AG09319 (cell line): Measurements from ENCODE around the gene DHX57.

Experiments used
- DNase-seq: peaks from one replicate; pipeline ENCODE4 v3.0.0-alpha.2; 2010; ENCODE audit warnings: low read depth; ENCODE audit errors: extremely low read depth
- CTCF ChIP-seq: IDR thresholded peaks from 2 replicates; pipeline ENCODE4 v1.5.1; 2011; ENCODE audit warnings: low read depth, mild to moderate bottlenecking, inconsistent platforms, low read length, moderate library complexity

Gene DHX57

DNA sequence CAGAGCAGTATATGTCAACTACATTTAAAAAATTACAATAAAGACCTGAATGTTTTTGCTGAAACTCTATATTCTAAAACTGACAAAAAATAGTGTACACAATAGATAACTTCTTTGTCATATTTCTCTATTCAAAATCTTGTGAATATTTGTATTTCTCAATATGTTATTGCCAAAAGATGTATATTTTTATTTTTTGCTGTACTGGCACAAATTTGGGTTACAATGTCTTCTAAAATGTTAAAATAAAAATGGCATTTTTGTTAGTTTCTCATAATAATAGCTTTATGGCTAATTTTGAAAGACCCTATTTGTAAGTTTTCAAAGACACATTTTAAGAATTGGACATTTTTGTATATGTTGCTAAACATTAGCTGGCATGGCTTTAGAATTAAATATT, 13.3 kb upstream of the DHX57 start:
- DNase-seq: no peak
- no peak for TF ChIP-seq CTCF

DNA sequence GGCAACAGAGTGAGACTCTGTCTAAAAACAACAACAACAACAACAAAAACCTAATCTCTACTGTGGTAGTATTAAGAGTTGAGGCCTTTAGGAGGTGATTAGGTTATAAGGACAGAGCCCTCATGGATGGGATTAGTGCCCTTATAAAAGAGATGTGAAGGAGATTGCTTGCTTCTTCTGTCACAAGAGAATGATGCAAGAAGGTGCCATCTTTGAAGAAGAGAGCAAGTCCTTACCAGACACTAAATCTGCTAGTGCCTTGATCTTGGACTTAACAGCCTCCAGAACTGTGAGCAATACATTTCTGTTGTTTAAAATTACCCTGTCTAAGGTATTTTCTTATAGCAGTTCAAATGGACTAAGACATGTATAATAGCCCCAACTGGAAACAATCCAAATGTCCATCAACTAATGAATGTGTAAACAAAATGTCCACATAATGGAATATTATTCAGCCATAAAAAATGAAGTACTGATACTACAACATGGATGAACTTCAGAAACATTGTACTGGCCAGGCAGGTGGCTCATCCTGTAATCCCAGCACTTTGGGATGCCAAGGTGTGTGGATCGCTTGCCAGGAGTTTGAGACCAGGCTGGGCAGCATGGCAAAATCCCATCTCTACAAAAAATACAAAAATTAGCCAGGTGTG, 12.3 kb upstream of the DHX57 start:
- DNase-seq: no peak
- TF ChIP-seq CTCF: no peak

DNA sequence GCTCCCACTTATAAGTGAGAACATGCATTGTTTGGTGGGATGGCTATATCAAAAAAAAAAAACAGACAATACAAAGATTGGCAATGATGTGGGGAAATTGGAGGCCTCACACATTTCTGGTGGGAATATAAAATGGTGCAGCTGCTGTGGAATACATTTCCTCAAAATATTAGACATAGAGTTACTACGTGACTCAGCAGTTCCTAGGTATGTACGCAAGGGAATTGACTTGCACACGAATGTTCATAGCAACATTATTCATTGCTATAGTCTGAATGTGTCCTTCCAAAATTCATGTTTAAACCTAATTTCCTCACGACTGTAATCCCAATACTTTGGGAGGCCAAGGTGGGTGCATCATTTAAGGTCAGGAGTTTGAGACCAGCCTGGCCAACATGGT, 11.6 kb upstream of the DHX57 start:
- TF ChIP-seq CTCF: no peak
- no peak for DNase-seq

GRCh38 chr2:38886063-38886462, 10.3 kb upstream of the DHX57 start:
- DNase-seq: no peak
- no peak for TF ChIP-seq CTCF

DNA sequence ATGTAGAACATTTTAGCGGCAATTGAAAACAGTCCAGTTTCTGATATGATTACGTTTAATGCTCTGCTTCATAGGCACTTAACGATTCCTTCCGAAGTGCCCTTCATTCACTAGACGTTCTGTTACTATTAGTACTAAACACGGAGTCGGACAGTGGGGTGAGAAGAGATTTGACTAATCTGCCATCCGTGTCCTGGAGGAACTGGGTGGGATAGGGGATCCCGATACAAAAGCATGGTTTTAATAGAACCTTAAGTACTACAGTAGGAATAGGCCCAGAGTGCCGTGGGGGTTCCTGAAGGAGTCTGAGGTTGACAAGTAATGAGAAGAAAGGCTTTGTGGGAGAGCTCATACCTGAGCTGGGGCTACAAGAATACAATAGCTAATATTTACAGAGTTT, 673 bp upstream of the DHX57 start:
- no peak for DNase-seq
- TF ChIP-seq CTCF: no peak

DNA sequence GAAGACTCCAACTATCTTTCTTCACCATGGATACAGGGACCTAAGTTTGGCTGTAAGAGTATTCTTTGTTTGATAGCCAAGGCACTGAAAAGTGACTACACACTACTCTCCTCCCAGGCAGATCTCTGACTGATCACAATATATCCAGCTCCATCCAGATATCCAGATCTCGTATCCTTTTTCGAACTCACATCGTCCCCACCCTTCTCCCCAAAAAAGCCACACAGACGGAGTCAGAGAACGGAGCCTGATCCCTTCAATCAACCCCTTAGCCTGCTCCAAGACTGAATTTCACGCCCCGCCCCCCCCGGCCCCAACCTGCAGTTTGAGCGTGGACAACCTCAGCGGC, 533 bp downstream of the DHX57 start:
- DNase-seq: no peak
- no peak for TF ChIP-seq CTCF

- no peak for TF ChIP-seq CTCF
- DNase-seq: no peak
Measured at GRCh38 chr2:38873763-38874162, 2.0 kb downstream of the DHX57 start.
